CD4-positive, alpha-beta T cell (primary cell): ENCODE results near the gene KRTAP12-4. TPM values are rescaled to one million over a fixed set of nuclear protein-coding genes. Genes with fewer than 3 reads are reported as not detected.

Source experiments
- ATAC-seq: fragments of 200-7000 bp; cut with Tn5 transposase; one replicate; pipeline ENCODE4 v1.10.0; 2022; ENCODE audit warnings: mild to moderate bottlenecking; ENCODE audit not compliant: poor library complexity
- CTCF ChIA-PET: fragments of 350-600 bp; sonication (Branson Sonifier 250); formaldehyde crosslinking; loops from one replicate; lab custom pipeline; 2021; ENCODE audit warnings: antibody characterized with exemption, inconsistent platforms; lab: Charles Lee
- POLR2A ChIA-PET: fragments of 350-600 bp; sonication (Branson Sonifier 250); formaldehyde crosslinking; loops from one replicate; lab custom pipeline; 2021; ENCODE audit warnings: antibody characterized with exemption, inconsistent platforms; lab: Charles Lee
- DNase-seq, 14 experiments: peaks; one replicate each; pipeline ENCODE4 v3.0.0-alpha.2; 2013 to 2020; ENCODE audit warnings: mixed read lengths in 2 of 14
- H3K27ac ChIP-seq, 2 donors: one replicate each; pipeline versions ENCODE4 v1.5.1 to v1.7.0; 2013; ENCODE audit warnings: low read length in 2 of 2, low read depth in 1 of 2, mild to moderate bottlenecking in 1 of 2
- H3K27me3 ChIP-seq, 2 experiments: 1 replicate in 1 of 2; 2 replicates in 1 of 2; pipeline versions ENCODE4 v1.6.1 to v1.7.0; 2013; ENCODE audit warnings: low read length in 2 of 2, control low read depth in 1 of 2, mild to moderate bottlenecking in 1 of 2, moderate library complexity in 1 of 2; ENCODE audit not compliant: insufficient read depth in 2 of 2, control insufficient read depth in 1 of 2
- H3K36me3 ChIP-seq: one replicate; pipeline ENCODE4 v1.6.1; 2013; ENCODE audit warnings: low read length, control low read depth; ENCODE audit not compliant: insufficient read depth
- H3K4me1 ChIP-seq: one replicate; pipeline ENCODE4 v1.6.1; 2013; ENCODE audit warnings: low read length, control low read depth; ENCODE audit not compliant: insufficient read depth
- H3K4me3 ChIP-seq: one replicate; pipeline ENCODE4 v1.5.1; 2013; ENCODE audit warnings: mild to moderate bottlenecking, low read length, moderate library complexity
- H3K9me3 ChIP-seq, 2 experiments: 1 replicate in 1 of 2; 2 replicates in 1 of 2; pipeline versions ENCODE4 v1.6.1 to v1.7.0; 2013; ENCODE audit warnings: low read length in 2 of 2, mild to moderate bottlenecking in 2 of 2, control low read depth in 1 of 2, moderate library complexity in 1 of 2; ENCODE audit not compliant: control insufficient read depth in 1 of 2, insufficient read depth in 1 of 2
- H3K27ac Mint-ChIP-seq: one replicate; pipeline ENCODE4 v1.8.0; 2020; ENCODE audit warnings: mixed read lengths
- H3K27me3 Mint-ChIP-seq: one replicate; pipeline ENCODE4 v1.8.0; 2021; ENCODE audit warnings: mixed read lengths
- H3K36me3 Mint-ChIP-seq: one replicate; pipeline ENCODE4 v1.8.0; 2021; ENCODE audit warnings: low read depth, mixed read lengths
- H3K4me1 Mint-ChIP-seq: one replicate; pipeline ENCODE4 v1.8.0; 2021; ENCODE audit warnings: low read depth, mixed read lengths
- H3K4me3 Mint-ChIP-seq: one replicate; pipeline ENCODE4 v1.8.0; 2020; ENCODE audit warnings: mild to moderate bottlenecking, mixed read lengths
- H3K9me3 Mint-ChIP-seq: one replicate; pipeline ENCODE4 v1.8.0; 2020; ENCODE audit warnings: mixed read lengths
- intact Hi-C, 2 experiments: fragments of 100-400 bp; cut with DNase I in 1 of 2; cut with micrococcal nuclease in 1 of 2; formaldehyde crosslinking; loops; one replicate each; pipeline versions ENCODE4 v1.15.1 to v1.9.0; 2023 to 2025; cut with DNase I, micrococcal nuclease
- total RNA-seq, 174 experiments: library from RNA in 2 of 174; stranded (reverse) in 2 of 174; gene quantifications; one replicate each; pipeline ENCODE4 v1.2.3 and lab custom pipeline; 2021 to 2026
- TF ChIP-seq, protein P1 (sequence below): fragments of 200-600 bp; IDR thresholded peaks from one replicate; pipeline ENCODE4 v1.8.0; 2022; ENCODE audit warnings: antibody characterized with exemption, mild to moderate bottlenecking

Gene KRTAP12-4
- total RNA-seq, 2 experiments from 2014 or later: not detected

DNA sequence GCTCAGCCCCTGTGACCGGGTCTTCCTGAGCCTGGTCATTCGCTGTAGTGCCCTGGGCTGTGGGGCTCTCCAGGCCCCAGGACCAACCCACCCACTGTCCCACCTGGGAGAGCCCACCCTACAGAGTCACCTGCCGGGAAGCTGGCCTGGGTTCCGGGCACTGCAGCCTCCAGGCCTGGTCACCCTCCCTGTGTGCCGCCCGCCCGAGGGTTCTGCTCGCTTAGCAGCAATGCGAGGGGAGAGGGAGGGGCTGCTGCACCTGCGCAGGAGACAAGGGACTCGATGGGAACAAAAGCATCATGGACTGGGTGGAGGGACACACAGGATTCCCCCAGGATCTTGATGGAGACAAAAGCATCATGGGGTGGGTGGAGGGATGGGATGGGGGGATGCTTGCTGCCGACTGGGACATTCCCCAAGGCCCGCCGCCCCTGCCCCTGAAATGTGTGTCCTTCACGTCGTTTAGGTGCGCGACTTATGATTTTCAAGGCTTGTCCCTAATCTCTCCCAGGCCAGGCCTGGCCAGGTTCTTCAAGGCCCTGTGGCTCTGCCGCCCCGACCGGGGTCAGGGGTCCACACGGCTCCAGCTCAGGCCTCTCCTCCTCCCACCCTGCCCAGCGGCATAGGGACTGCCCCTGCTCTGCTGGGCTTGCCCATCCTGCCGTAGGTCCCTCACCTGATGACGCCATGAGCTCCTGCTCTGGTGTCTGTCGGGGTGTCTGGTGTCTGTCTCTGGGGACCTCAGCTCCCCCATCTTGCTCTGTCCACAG, 40.9 kb downstream of the KRTAP12-4 start:
- peaks cover 26 to 27% of the 10 kb centered on the region in 2 experiments for H3K9me3 ChIP-seq
- no peak overlapping the region for H3K27ac ChIP-seq
- H3K4me3 ChIP-seq: no peak overlapping the region
- peaks cover 30% of the 10 kb centered on the region for H3K4me1 Mint-ChIP-seq
- ChIA-PET POLR2A (interaction anchor here (0.6 kb wide), 1 partner anchor 83 kb away, joined by 3 read pairs; no protein-coding TSS in a partner anchor), CTCF (no interaction called here)
- ATAC-seq: no peak
- H3K27me3 Mint-ChIP-seq: no peaks in the 10 kb centered on the region
- H3K27ac Mint-ChIP-seq: no peak overlapping the region
- intact Hi-C loops: loop anchor here in 1 of 2 experiments (10.0 kb wide), 1 partner anchor 69 kb away; the partner anchor contains the start of gene KRTAP10-1
- no peak overlapping the region for H3K4me3 Mint-ChIP-seq
- peaks cover 31% of the 10 kb centered on the region for H3K4me1 ChIP-seq
- peaks cover 7% of the 10 kb centered on the region for H3K9me3 Mint-ChIP-seq
- TF ChIP-seq, protein P1, sequence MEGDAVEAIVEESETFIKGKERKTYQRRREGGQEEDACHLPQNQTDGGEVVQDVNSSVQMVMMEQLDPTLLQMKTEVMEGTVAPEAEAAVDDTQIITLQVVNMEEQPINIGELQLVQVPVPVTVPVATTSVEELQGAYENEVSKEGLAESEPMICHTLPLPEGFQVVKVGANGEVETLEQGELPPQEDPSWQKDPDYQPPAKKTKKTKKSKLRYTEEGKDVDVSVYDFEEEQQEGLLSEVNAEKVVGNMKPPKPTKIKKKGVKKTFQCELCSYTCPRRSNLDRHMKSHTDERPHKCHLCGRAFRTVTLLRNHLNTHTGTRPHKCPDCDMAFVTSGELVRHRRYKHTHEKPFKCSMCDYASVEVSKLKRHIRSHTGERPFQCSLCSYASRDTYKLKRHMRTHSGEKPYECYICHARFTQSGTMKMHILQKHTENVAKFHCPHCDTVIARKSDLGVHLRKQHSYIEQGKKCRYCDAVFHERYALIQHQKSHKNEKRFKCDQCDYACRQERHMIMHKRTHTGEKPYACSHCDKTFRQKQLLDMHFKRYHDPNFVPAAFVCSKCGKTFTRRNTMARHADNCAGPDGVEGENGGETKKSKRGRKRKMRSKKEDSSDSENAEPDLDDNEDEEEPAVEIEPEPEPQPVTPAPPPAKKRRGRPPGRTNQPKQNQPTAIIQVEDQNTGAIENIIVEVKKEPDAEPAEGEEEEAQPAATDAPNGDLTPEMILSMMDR: no peak
- H3K36me3 Mint-ChIP-seq: peaks cover 1% of the 10 kb centered on the region
- DNase-seq: no peak
- no peaks in the 10 kb centered on the region for H3K36me3 ChIP-seq
- no peaks in the 10 kb centered on the region for H3K27me3 ChIP-seq

DNA sequence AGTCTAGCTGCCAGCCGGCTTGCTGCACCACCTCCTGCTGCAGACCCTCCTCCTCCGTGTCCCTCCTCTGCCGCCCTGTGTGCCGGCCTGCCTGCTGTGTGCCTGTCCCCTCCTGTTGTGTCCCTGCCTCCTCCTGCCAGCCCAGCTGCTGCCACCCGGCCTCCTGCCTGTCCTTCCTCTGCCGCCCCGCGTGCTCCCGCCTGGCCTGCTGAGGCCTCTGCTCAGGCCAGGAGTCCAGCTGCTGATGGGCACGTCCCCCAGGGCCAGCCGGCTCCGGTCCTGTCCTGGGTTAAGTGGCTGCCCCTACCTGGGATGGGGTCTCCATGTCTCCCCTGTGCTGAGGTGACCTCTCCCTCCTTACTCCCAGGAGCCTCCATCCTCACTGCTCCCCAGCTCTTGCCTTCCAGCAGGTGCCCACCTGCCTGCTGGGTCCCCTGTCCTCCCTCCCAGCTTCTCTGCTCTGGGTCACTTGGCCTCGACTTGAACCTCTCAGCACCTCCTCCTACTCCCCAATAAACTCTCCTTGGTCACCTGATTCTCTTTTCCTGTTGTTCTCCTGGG, 41.7 kb downstream of the KRTAP12-4 start:
- TF ChIP-seq, protein P1: no peak
- no peak overlapping the region for H3K27ac ChIP-seq
- peaks cover 22% of the 10 kb centered on the region for H3K4me1 Mint-ChIP-seq
- ChIA-PET CTCF (no interaction called here), POLR2A (interaction anchor here (0.6 kb wide), 1 partner anchor 83 kb away, joined by 3 read pairs; no protein-coding TSS in a partner anchor)
- H3K27ac Mint-ChIP-seq: no peak overlapping the region
- DNase-seq (no peak), ATAC-seq (no peak)
- H3K27me3 ChIP-seq: no peaks in the 10 kb centered on the region
- H3K4me3 Mint-ChIP-seq: no peak overlapping the region
- no peak overlapping the region for H3K4me3 ChIP-seq
- H3K36me3 ChIP-seq: no peaks in the 10 kb centered on the region
- H3K4me1 ChIP-seq: peaks cover 22% of the 10 kb centered on the region
- peaks cover 26 to 27% of the 10 kb centered on the region in 2 experiments for H3K9me3 ChIP-seq
- peaks cover 7% of the 10 kb centered on the region for H3K9me3 Mint-ChIP-seq
- H3K36me3 Mint-ChIP-seq: no peaks in the 10 kb centered on the region
- intact Hi-C loops: loop anchor here in 1 of 2 experiments (10.0 kb wide), 1 partner anchor 68 kb away; the partner anchor contains the start of gene KRTAP10-1
- no peaks in the 10 kb centered on the region for H3K27me3 Mint-ChIP-seq

DNA sequence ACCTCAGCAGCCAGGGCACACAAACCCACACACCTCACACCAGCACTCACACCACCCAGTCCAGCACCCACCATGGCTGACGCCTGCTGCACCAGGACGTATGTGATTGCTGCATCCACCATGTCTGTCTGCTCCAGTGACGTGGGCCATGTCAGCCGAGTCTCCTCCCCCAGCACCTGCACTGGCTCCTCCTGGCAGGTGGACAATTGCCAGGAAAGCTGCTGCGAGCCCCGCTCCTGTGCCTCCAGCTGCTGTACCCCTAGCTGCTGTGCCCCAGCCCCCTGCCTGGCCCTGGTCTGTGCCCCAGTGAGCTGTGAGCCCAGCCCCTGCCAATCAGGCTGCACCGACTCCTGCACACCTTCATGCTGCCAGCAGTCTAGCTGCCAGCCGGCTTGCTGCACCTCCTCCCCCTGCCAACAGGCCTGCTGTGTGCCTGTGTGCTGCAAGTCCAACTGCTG, 42.4 kb downstream of the KRTAP12-4 start, which contains the start of gene KRTAP10-8:
Gene KRTAP10-8, plus strand, starts transcription at position 51 of the 458 bp plus-strand sequence. Its CDS starts 22 bp downstream, at position 73.
- intact Hi-C loops: loop anchor here in 1 of 2 experiments (10.0 kb wide), 1 partner anchor 67 kb away; the partner anchor contains the start of gene KRTAP10-1
- H3K36me3 Mint-ChIP-seq: no peaks in the 10 kb centered on the region
- Histone ChIP-seq H3K4me1 (peaks cover 16% of the 10 kb centered on the region), H3K27me3 (no peaks in the 10 kb centered on the region), H3K27ac (no peak within 1 kb of the TSS), H3K4me3 (no peak within 1 kb of the TSS), H3K9me3 (peaks cover 24 to 26% of the 10 kb centered on the region in 2 experiments), H3K36me3 (no peaks in the 10 kb centered on the region)
- ChIA-PET CTCF (no interaction called here), POLR2A (no interaction called here)
- no peak within 1 kb of the TSS for H3K4me3 Mint-ChIP-seq
- peaks cover 7% of the 10 kb centered on the region for H3K9me3 Mint-ChIP-seq
- no peak for ATAC-seq
- TF ChIP-seq, protein P1: no peak
- DNase-seq: no peak
- no peak within 1 kb of the TSS for H3K27ac Mint-ChIP-seq
- H3K27me3 Mint-ChIP-seq: no peaks in the 10 kb centered on the region
- H3K4me1 Mint-ChIP-seq: peaks cover 15% of the 10 kb centered on the region
